Calu3 (cell line): ENCODE measurements around the gene ZNF467. TPM values are rescaled to one million over a fixed set of nuclear protein-coding genes. Genes with fewer than 3 reads are reported as not detected.

Source experiments
- BruUV-seq: library from RNA; stranded (reverse); fragments of 400-500 nt; replicated peaks from 2 replicates; lab custom pipeline; 2021; lab: Mats Ljungman, UMichigan
- CTCF ChIA-PET: fragments of 300-600 bp; sonication (Branson Sonifier 250); formaldehyde crosslinking; loops from one replicate; lab custom pipeline; 2022; ENCODE audit warnings: antibody characterized with exemption; lab: Charles Lee
- DNase-seq: peaks from one replicate; pipeline ENCODE4 v3.0.0; 2022
- H3K27ac Mint-ChIP-seq: one replicate; pipeline ENCODE4 v1.8.0; 2022; ENCODE audit warnings: mixed read lengths; ENCODE audit not compliant: unreplicated experiment
- H3K27me3 Mint-ChIP-seq: one replicate; pipeline ENCODE4 v1.8.0; 2022; ENCODE audit warnings: mixed read lengths; ENCODE audit not compliant: unreplicated experiment
- H3K36me3 Mint-ChIP-seq: one replicate; pipeline ENCODE4 v1.8.0; 2022; ENCODE audit warnings: mild to moderate bottlenecking, moderate library complexity, mixed read lengths; ENCODE audit not compliant: insufficient read depth, unreplicated experiment
- H3K4me1 Mint-ChIP-seq: one replicate; pipeline ENCODE4 v1.8.0; 2022; ENCODE audit warnings: mild to moderate bottlenecking, low read depth, mixed read lengths; ENCODE audit not compliant: unreplicated experiment
- H3K4me3 Mint-ChIP-seq: one replicate; pipeline ENCODE4 v1.8.0; 2022; ENCODE audit warnings: mild to moderate bottlenecking, low read depth, moderate library complexity, mixed read lengths; ENCODE audit not compliant: unreplicated experiment
- H3K9me3 Mint-ChIP-seq: one replicate; pipeline ENCODE4 v1.8.0; 2022; ENCODE audit warnings: low read depth, mixed read lengths; ENCODE audit not compliant: unreplicated experiment
- intact Hi-C: fragments of 100-400 bp; cut with micrococcal nuclease; formaldehyde crosslinking; loops from one replicate; pipeline ENCODE4 v1.10.0; 2022; ENCODE audit not compliant: unreplicated experiment
- total RNA-seq: library from RNA; stranded (reverse); gene quantifications from 2 replicates; pipeline ENCODE4 v1.2.3, GENCODE V29; 2022
- TF ChIP-seq, protein P1 (sequence below): fragments of 200-600 bp; IDR thresholded peaks from one replicate; pipeline ENCODE4 v1.8.0; 2022; ENCODE audit warnings: antibody characterized with exemption; ENCODE audit not compliant: unreplicated experiment

ZNF467 gene
- total RNA-seq, 1 experiment from 2014 or later: 0.54 TPM

DNA sequence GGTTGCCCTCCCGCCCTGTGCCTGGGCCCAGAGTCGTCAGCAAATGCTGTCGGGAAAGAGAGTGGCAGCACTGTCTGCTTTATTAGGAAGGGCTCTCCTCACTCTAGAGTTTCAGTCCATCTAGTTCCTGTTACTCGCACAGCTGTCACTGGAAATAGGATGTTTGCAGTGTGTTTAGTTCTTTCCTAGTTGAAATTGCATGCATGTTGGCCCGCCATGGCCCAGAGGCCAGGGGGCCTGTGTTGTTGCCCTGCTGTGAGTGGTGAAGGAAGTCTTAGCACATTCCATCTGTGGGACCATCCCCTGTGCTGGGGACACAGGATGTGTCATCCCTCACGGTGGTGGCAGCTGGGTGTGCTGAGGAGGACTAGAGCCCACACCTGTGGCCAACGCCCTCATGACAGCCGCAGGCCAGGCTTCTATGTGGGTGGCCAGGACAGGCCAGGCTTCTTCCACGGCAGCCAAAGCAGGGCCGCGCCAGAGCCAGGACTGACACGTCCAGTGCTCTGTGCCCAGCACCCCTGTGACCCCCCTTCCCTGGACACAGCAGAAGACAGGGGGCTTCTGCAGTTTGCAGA, 45.4 kb downstream of the ZNF467 start:
- H3K27ac Mint-ChIP-seq: no peak overlapping the region
- BruUV-seq: no TSS peak
- DNase-seq: no peak
- CTCF ChIA-PET: no interaction called here
- H3K4me3 Mint-ChIP-seq: no peak overlapping the region
- H3K4me1 Mint-ChIP-seq: no peaks in the 10 kb centered on the region
- TF ChIP-seq, protein P1, sequence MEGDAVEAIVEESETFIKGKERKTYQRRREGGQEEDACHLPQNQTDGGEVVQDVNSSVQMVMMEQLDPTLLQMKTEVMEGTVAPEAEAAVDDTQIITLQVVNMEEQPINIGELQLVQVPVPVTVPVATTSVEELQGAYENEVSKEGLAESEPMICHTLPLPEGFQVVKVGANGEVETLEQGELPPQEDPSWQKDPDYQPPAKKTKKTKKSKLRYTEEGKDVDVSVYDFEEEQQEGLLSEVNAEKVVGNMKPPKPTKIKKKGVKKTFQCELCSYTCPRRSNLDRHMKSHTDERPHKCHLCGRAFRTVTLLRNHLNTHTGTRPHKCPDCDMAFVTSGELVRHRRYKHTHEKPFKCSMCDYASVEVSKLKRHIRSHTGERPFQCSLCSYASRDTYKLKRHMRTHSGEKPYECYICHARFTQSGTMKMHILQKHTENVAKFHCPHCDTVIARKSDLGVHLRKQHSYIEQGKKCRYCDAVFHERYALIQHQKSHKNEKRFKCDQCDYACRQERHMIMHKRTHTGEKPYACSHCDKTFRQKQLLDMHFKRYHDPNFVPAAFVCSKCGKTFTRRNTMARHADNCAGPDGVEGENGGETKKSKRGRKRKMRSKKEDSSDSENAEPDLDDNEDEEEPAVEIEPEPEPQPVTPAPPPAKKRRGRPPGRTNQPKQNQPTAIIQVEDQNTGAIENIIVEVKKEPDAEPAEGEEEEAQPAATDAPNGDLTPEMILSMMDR: no peak
- no peaks in the 10 kb centered on the region for H3K27me3 Mint-ChIP-seq
- H3K9me3 Mint-ChIP-seq: no peaks in the 10 kb centered on the region
- intact Hi-C loops: no loop called here
- peaks cover 24% of the 10 kb centered on the region for H3K36me3 Mint-ChIP-seq

DNA sequence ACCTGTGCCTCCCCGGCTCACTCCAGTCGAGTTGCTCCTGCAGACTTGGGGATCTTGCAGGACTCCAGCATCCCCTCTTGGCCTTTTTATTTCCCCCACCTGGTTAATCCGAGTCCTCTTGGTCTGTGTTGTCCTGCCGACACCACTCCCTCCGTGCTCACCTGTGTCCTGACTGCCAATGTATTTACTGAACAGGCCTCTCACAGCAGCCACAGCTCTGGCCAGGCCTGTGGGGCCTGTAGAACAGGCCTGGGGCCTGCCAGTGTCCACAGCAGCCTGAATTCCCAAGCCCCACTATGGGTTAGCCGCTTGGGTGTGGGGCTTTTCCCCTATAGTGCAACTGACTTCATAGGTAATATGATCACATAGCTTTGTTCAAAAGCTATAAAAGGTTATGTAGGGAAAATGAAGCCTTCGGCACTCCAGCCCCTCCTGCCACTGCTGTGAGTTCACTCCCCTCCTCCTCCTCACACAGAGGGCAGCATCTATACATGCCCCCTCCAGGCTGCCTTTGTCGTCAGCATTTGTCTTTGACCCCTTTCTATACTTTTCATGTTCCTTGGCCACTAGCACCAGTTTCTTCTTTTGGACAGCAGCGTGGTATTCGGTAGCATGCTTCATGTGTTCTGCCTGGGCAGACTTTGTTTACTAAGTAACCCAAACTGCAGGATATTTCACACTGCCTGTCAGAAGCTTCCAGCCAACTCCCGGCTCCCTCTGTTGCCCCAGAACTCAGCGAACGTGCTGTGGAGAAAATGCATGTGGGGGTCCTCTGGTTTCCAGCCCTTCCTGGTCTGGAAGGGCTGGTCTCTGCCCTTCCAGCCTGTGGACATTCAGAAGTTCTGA, 46.1 kb downstream of the ZNF467 start:
- CTCF ChIA-PET: no interaction called here
- TF ChIP-seq, protein P1: no peak
- Mint-ChIP-seq H3K27ac (no peak overlapping the region), H3K4me1 (no peaks in the 10 kb centered on the region), H3K9me3 (no peaks in the 10 kb centered on the region), H3K36me3 (peaks cover 27% of the 10 kb centered on the region), H3K27me3 (no peaks in the 10 kb centered on the region), H3K4me3 (no peak overlapping the region)
- DNase-seq: no peak
- BruUV-seq: no TSS peak
- intact Hi-C loops: no loop called here

DNA sequence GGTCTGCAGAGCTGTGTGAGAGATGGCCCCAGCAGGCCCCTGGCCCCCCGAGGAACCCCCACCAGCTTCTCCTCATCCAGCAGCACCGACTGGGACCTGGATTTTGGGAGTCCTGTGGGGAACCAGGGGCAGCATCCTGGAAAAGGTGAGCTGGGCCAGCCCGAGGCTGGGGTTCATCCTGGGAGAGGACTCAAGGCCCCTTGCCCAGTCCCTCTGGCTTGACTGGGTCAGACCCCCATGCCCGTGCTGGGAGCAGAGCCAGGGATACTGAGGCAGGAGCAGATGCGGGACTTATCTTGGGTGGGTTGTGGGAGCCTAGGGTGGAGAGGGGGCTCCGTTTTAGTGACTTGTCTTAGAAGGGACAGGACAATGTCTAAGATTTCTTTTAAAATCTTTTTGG, 47.5 kb downstream of the ZNF467 start:
- DNase-seq: no peak
- TF ChIP-seq, protein P1: no peak
- Mint-ChIP-seq H3K4me3 (no peak overlapping the region), H3K9me3 (no peaks in the 10 kb centered on the region), H3K4me1 (peaks cover under 1% of the 10 kb centered on the region), H3K36me3 (peaks cover 25% of the 10 kb centered on the region), H3K27ac (no peak overlapping the region), H3K27me3 (no peaks in the 10 kb centered on the region)
- BruUV-seq: no TSS peak
- CTCF ChIA-PET: no interaction called here
- intact Hi-C loops: no loop called here

DNA sequence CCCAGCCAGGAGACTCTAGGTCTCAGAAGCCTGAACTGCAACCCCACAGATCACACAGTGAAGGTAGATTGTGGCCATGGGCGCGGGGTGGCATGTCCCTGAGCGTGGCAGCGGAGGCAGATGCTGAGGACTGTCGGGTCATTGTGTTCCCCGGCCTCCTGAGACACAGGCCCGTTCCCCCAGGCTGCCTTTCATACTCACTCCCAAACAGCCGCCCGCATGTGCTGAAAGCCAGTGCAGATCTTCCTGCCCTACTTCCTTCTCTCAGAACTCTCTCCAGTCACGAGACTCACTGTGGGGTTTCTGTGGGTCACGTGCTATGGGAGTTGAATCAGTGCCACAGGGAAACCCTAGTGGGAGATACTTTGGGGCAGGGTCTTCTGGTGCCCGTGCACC, 48.0 kb downstream of the ZNF467 start:
- Mint-ChIP-seq H3K27me3 (no peaks in the 10 kb centered on the region), H3K4me3 (no peak overlapping the region), H3K4me1 (peaks cover 6% of the 10 kb centered on the region), H3K9me3 (no peaks in the 10 kb centered on the region), H3K27ac (no peak overlapping the region), H3K36me3 (peaks cover 22% of the 10 kb centered on the region)
- TF ChIP-seq, protein P1: no peak
- intact Hi-C loops: no loop called here
- no peak for DNase-seq
- CTCF ChIA-PET: no interaction called here
- no TSS peak for BruUV-seq
